Measurements from ENCODE around the gene KCNAB1.

KCNAB1 gene

DNA sequence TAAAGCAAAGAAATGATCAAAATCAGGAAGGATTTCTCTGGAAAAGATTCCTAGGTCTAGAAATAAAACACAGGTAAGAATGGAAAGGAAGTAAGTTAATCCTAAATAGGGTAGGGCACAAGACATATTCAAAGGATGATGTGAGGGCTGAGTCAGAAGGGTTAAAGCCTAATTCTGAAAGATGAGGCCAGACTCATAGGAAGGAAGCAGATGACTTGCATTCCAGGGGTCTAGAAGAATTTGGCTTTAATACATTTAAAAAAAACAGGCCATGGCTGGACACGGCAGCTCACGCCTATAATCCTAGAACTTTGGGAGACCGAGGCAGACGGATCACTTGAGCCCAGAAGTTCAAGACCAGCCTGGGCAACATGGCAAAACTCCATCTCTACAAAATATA lies 431.4 kb downstream of the KCNAB1 start:
- TF ChIP-seq ZNF384 (IDR thresholded peaks at IDR 0.05), result no peak
- TF ChIP-seq TARDBP (IDR thresholded peaks at IDR 0.05), result no peak
- no peak for TF ChIP-seq HDGF (IDR thresholded peaks at IDR 0.05; ENCODE audit: borderline replicate concordance)
- ChIA-PET POLR2A (no interaction called here), CTCF (no interaction called here)
- DNase-seq (ENCODE audit: extremely low spot score), result no peak

- TF ChIP-seq ELF4 (IDR thresholded peaks at IDR 0.05), result no peak
- TF ChIP-seq BHLHE40 (IDR thresholded peaks at IDR 0.05; ENCODE audit: borderline replicate concordance), result no peak
- no peak for TF ChIP-seq TARDBP (IDR thresholded peaks at IDR 0.05)
- TF ChIP-seq FOXK2 (IDR thresholded peaks at IDR 0.05), result no peak
- no peak for TF ChIP-seq CTBP1 (IDR thresholded peaks at IDR 0.05; ENCODE audit: borderline replicate concordance)
- no peak for TF ChIP-seq SP1 (IDR thresholded peaks at IDR 0.05)
- TF ChIP-seq LEF1 (IDR thresholded peaks at IDR 0.05; ENCODE audit: borderline replicate concordance), result no peak
- no peak for TF ChIP-seq PKNOX1 (IDR thresholded peaks at IDR 0.05)
- no peak for TF ChIP-seq NFRKB (IDR thresholded peaks at IDR 0.05)
- no peak for TF ChIP-seq ZNF384 (IDR thresholded peaks at IDR 0.05)
- no peak for TF ChIP-seq L3MBTL2 (conservative IDR thresholded peaks at IDR 0.05)
- no peak for TF ChIP-seq HDGF (IDR thresholded peaks at IDR 0.05; ENCODE audit: borderline replicate concordance)
- no peak for TF ChIP-seq FOXA1 (IDR thresholded peaks at IDR 0.05)
- CTCF ChIA-PET, result no interaction called here
- DNase-seq (ENCODE audit: extremely low spot score), result no peak
- POLR2A ChIA-PET, result interaction anchor here (1.2 kb wide), 1 partner anchor 536 kb away, joined by 3 read pairs; no protein-coding TSS in a partner anchor
Measured at GRCh38 chr3:156552973-156553372, 432.6 kb downstream of the KCNAB1 start.

DNA sequence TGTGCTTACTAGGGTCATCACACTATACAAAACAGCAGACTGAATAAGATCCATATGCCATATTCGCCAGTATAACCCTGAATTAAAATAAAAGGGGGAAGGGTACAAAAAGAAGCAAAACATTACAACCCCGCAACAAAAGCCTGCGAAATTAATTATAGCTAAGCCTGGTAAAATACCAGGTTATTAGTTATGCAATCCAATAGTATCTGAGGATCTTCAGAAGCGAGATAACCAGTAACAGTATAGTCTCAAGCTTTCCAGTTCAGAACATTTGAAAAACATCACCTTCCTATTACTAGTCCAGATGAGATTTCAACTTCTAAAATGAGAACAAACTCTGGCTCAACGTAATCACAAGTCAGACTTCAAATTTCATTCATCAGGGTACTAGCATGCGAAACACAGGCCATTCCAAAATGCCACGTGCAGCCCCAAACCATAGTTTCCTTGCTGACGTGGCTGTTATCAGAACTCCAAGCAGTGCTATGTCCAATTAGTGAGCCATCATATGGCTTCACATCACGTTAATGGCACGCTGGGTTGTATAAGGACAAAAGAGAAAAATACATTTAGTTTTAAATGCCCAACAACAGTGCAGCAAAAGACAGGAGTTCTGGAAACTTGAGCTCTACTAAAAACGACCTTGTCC lies 433.5 kb downstream of the KCNAB1 start:
- no peak for DNase-seq (ENCODE audit: extremely low spot score)
- TF ChIP-seq ELF4 (IDR thresholded peaks at IDR 0.05) (no peak), L3MBTL2 (conservative IDR thresholded peaks at IDR 0.05) (peak; percentile 87)
- POLR2A ChIA-PET, result interaction anchor here (1.1 to 3.1 kb wide), 5 partner anchors 10 to 535 kb away, joined by 3 to 19 read pairs (median 5); partner anchors contain the start of gene TIPARP
- CTCF ChIA-PET, result interaction anchor here (0.7 to 1.6 kb wide), 2 partner anchors 13 to 120 kb away, joined by 3 to 6 read pairs; no protein-coding TSS in a partner anchor

- no peak for TF ChIP-seq SP1 (IDR thresholded peaks at IDR 0.05)
- TF ChIP-seq ZNF384 (IDR thresholded peaks at IDR 0.05), result no peak
- TF ChIP-seq ELF4 (IDR thresholded peaks at IDR 0.05), result no peak
- no peak for TF ChIP-seq LEF1 (IDR thresholded peaks at IDR 0.05; ENCODE audit: borderline replicate concordance)
- no peak for TF ChIP-seq NFRKB (IDR thresholded peaks at IDR 0.05)
- no peak for TF ChIP-seq CTBP1 (IDR thresholded peaks at IDR 0.05; ENCODE audit: borderline replicate concordance)
- TF ChIP-seq FOXA1 (IDR thresholded peaks at IDR 0.05), result no peak
- no peak for TF ChIP-seq FOXM1 (IDR thresholded peaks at IDR 0.05; ENCODE audit: borderline replicate concordance)
- no peak for TF ChIP-seq ARNT (IDR thresholded peaks at IDR 0.05)
- ChIA-PET POLR2A (interaction anchor here (0.8 to 3.1 kb wide), 13 partner anchors 9 to 571 kb away, joined by 3 to 19 read pairs (median 4); partner anchors contain the start of gene TIPARP), CTCF (interaction anchor here (0.7 to 1.6 kb wide), 2 partner anchors 14 to 119 kb away, joined by 3 to 6 read pairs; no protein-coding TSS in a partner anchor)
- no peak for DNase-seq (ENCODE audit: extremely low spot score)
Measured at GRCh38 chr3:156554515-156554841, 434.1 kb downstream of the KCNAB1 start.

DNA sequence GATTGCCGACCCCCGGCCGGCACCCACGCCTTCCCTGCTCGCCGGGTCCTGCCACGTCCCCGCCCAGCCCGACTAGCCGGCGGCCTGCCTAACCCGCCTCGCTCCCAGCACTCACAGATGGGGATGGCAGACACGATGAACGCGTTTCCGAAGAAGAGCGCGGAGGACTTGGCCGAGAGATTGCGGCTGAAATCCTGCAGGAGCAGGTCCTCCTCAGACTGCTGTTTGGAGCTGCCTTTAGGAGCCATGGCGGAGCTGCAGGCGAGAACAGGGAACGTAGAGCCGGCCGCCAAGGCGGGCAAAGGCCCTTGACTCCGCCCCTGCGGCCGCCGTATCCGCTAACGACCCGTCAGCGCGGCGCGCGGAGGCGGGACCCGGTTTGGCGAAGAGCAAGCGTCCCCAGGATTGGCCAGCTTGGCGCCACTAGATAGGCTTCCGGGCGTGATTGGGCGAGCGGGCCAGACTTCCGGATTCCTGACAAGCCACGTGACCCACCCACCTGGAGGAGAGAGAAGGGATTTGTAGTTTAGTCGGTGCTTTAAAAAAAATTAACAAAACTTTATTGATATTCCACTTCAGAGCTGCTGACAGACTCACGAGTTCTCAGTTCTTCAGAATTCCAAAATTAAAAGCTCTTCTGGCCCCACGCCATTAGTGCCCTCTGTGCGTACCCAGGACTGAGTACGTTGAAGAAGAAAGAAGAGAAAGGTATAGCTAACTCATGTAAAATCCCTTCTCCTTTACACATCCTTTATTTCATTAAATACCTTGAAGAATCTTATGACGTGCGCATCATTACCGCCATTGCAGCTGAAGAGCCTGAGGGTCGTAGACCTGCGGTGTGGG lies 434.7 kb downstream of the KCNAB1 start, which contains the start of gene SSR3:
Gene SSR3, minus strand, starts transcription at position 276 of the 846 bp plus-strand sequence. Its CDS starts 28 bp downstream, at position 248.
- DNase-seq (ENCODE audit: extremely low spot score), result peak; percentile 96
- TF ChIP-seq LEF1 (IDR thresholded peaks at IDR 0.05; ENCODE audit: borderline replicate concordance), result no peak
- TF ChIP-seq ELF4 (IDR thresholded peaks at IDR 0.05), result peak; percentile 99
- TF ChIP-seq HDGF (IDR thresholded peaks at IDR 0.05; ENCODE audit: borderline replicate concordance), result no peak
- no peak for TF ChIP-seq CTBP1 (IDR thresholded peaks at IDR 0.05; ENCODE audit: borderline replicate concordance)
- TF ChIP-seq BHLHE40 (IDR thresholded peaks at IDR 0.05; ENCODE audit: borderline replicate concordance), result no peak
- TF ChIP-seq SP1 (IDR thresholded peaks at IDR 0.05), result 0 out of 2 replicates have a peak, but pooled peaks have one; percentile 28
- TF ChIP-seq PKNOX1 (IDR thresholded peaks at IDR 0.05), result peak; percentile 80
- TF ChIP-seq L3MBTL2 (conservative IDR thresholded peaks at IDR 0.05), result peak; percentile 46
- peak; percentile 46; the same call in 1 of the 2 replicates for TF ChIP-seq NFRKB (IDR thresholded peaks at IDR 0.05)
- no peak for TF ChIP-seq TARDBP (IDR thresholded peaks at IDR 0.05)
- no peak for TF ChIP-seq ARNT (IDR thresholded peaks at IDR 0.05)
- no peak for TF ChIP-seq FOXM1 (IDR thresholded peaks at IDR 0.05; ENCODE audit: borderline replicate concordance)
- TF ChIP-seq FOXK2 (IDR thresholded peaks at IDR 0.05), result no peak
- peak; percentile 100 for TF ChIP-seq ZNF384 (IDR thresholded peaks at IDR 0.05)
- no peak for TF ChIP-seq FOXA1 (IDR thresholded peaks at IDR 0.05)
- TF ChIP-seq SUZ12 (IDR thresholded peaks at IDR 0.05), result no peak
- ChIA-PET CTCF (interaction anchor here (0.5 to 1.6 kb wide), 3 partner anchors 15 to 120 kb away, joined by 3 to 6 read pairs (median 3); no protein-coding TSS in a partner anchor), POLR2A (interaction anchor here (0.7 to 3.1 kb wide), 16 partner anchors 8 to 570 kb away, joined by 3 to 19 read pairs (median 4); partner anchors contain the start of gene TIPARP)

DNA sequence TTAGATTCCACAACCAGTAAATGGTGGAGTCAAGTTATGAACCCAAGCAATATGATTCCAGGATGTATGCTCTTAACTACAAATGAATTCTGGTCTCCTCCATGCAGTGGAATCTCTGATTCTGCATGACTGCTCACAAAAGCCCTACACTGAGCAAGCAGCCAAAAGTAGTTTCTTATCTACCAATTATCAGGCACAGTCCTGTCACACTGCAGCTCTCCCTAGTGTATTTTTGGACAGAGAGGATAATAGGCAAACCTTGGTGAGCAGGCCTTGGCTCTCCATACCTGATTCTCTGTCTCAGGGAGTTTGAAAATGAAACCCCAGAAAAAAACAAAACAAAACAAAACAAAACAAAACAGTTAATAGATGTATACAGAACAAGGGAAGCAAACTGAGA lies 438.0 kb downstream of the KCNAB1 start:
- ChIA-PET POLR2A (no interaction called here), CTCF (interaction anchor here (0.7 to 0.8 kb wide), 2 partner anchors 520 to 567 kb away, joined by 4 to 5 read pairs; no protein-coding TSS in a partner anchor)
- DNase-seq (ENCODE audit: extremely low spot score), result no peak
- TF ChIP-seq L3MBTL2 (conservative IDR thresholded peaks at IDR 0.05) (no peak), SP1 (IDR thresholded peaks at IDR 0.05) (no peak), ZNF384 (IDR thresholded peaks at IDR 0.05) (no peak), FOXA1 (IDR thresholded peaks at IDR 0.05) (no peak), CTBP1 (IDR thresholded peaks at IDR 0.05; ENCODE audit: borderline replicate concordance) (no peak), TARDBP (IDR thresholded peaks at IDR 0.05) (no peak), ELF4 (IDR thresholded peaks at IDR 0.05) (no peak), PKNOX1 (IDR thresholded peaks at IDR 0.05) (no peak), FOXM1 (IDR thresholded peaks at IDR 0.05; ENCODE audit: borderline replicate concordance) (no peak)

All from HEK293T (cell line).